Suprapubic skin (tissue), 4 donors: Measurements from ENCODE around the gene HHAT. TPM values are rescaled to one million over a fixed set of nuclear protein-coding genes. Genes with fewer than 3 reads are reported as not detected.

Experiments used
- DNase-seq, 2 donors: peaks; one replicate each; pipeline ENCODE4 v3.0.0-alpha.2; 2019; ENCODE audit warnings: low spot score in 2 of 2
- H3K27ac ChIP-seq: fragments of 200-600 bp; sonication (generic); one replicate; pipeline ENCODE4 v1.5.1; 2019
- H3K27me3 ChIP-seq: fragments of 200-600 bp; sonication (generic); one replicate; pipeline ENCODE4 v1.5.1; 2019
- H3K36me3 ChIP-seq: fragments of 200-600 bp; sonication (generic); one replicate; pipeline ENCODE4 v1.5.1; 2019
- H3K4me1 ChIP-seq: fragments of 200-600 bp; sonication (generic); one replicate; pipeline ENCODE4 v1.5.1; 2019
- H3K4me3 ChIP-seq: fragments of 200-600 bp; sonication (generic); one replicate; pipeline ENCODE4 v1.5.1; 2019; ENCODE audit warnings: mild to moderate bottlenecking
- H3K9me3 ChIP-seq: fragments of 200-600 bp; sonication (generic); one replicate; pipeline ENCODE4 v1.5.1; 2019
- EP300 ChIP-seq: sonication (generic); formaldehyde crosslinking; IDR thresholded peaks from one replicate; pipeline ENCODE4 v1.6.1; 2017; ENCODE audit warnings: antibody characterized with exemption
- POLR2A ChIP-seq, 2 donors: fragments of 450-650 bp; IDR thresholded peaks; one replicate each; pipeline ENCODE4 v1.6.1; 2017; ENCODE audit warnings: antibody characterized with exemption in 2 of 2, mild to moderate bottlenecking in 2 of 2, moderate library complexity in 2 of 2
- POLR2AphosphoS5 ChIP-seq, 3 donors: sonication (generic); formaldehyde crosslinking; IDR thresholded peaks; one replicate each; pipeline ENCODE4 v1.6.1; 2017; ENCODE audit warnings: antibody characterized with exemption in 3 of 3
- WGBS: methylation state at CpG from one replicate; pipeline ENCODE4 v1.1.5; 2018; 5-methylcytosine and 5-hydroxymethylcytosine counted together
- total RNA-seq, 4 donors: library from RNA; depleted of rRNA; stranded (reverse); fragments of >200 nt; gene quantifications; one replicate each; pipeline ENCODE4 v1.1.0, GENCODE V29; 2016
- TF ChIP-seq, protein P1 (sequence below), 2 donors: fragments of 200-600 bp in 1 of 2; fragments of 450-650 bp in 1 of 2; sonication (generic) in 1 of 2; IDR thresholded peaks; one replicate each; pipeline ENCODE4 v1.5.1; 2016 to 2019; ENCODE audit warnings: antibody characterized with exemption in 2 of 2, mild to moderate bottlenecking in 1 of 2, moderate library complexity in 1 of 2

Gene HHAT
- total RNA-seq, 4 donors from 2014 or later, result 4.1 to 20.0 (median 9.3) TPM

GRCh38 chr1:210372931-210373627, 44.4 kb downstream of the HHAT start:
- TF ChIP-seq POLR2A (IDR thresholded peaks at IDR 0.05), result no peak
- H3K4me1 ChIP-seq, result peaks cover 6% of the 10 kb centered on the region
- H3K27me3 ChIP-seq, result no peaks in the 10 kb centered on the region
- H3K27ac ChIP-seq, result no peak overlapping the region
- no peaks in the 10 kb centered on the region for H3K9me3 ChIP-seq
- H3K4me3 ChIP-seq, result no peak overlapping the region
- DNase-seq, result no peak
- no peaks in the 10 kb centered on the region for H3K36me3 ChIP-seq
- WGBS, result 89% methylated on average over 6 of the region's 6 CpGs

GRCh38 chr1:210373628-210373877, 44.9 kb downstream of the HHAT start:
- peaks cover 6% of the 10 kb centered on the region for H3K4me1 ChIP-seq
- H3K4me3 ChIP-seq, result no peak overlapping the region
- no peaks in the 10 kb centered on the region for H3K36me3 ChIP-seq
- H3K27me3 ChIP-seq, result no peaks in the 10 kb centered on the region
- no peak for DNase-seq
- 68% methylated on average over 1 of the region's 1 CpG for WGBS
- no peaks in the 10 kb centered on the region for H3K9me3 ChIP-seq
- TF ChIP-seq POLR2AphosphoS5 (IDR thresholded peaks at IDR 0.05) (no peak), EP300 (no peak), POLR2A (IDR thresholded peaks at IDR 0.05) (no peak)
- TF ChIP-seq, protein P1, sequence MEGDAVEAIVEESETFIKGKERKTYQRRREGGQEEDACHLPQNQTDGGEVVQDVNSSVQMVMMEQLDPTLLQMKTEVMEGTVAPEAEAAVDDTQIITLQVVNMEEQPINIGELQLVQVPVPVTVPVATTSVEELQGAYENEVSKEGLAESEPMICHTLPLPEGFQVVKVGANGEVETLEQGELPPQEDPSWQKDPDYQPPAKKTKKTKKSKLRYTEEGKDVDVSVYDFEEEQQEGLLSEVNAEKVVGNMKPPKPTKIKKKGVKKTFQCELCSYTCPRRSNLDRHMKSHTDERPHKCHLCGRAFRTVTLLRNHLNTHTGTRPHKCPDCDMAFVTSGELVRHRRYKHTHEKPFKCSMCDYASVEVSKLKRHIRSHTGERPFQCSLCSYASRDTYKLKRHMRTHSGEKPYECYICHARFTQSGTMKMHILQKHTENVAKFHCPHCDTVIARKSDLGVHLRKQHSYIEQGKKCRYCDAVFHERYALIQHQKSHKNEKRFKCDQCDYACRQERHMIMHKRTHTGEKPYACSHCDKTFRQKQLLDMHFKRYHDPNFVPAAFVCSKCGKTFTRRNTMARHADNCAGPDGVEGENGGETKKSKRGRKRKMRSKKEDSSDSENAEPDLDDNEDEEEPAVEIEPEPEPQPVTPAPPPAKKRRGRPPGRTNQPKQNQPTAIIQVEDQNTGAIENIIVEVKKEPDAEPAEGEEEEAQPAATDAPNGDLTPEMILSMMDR (IDR thresholded peaks at IDR 0.05), result no peak
- no peak overlapping the region for H3K27ac ChIP-seq

DNA sequence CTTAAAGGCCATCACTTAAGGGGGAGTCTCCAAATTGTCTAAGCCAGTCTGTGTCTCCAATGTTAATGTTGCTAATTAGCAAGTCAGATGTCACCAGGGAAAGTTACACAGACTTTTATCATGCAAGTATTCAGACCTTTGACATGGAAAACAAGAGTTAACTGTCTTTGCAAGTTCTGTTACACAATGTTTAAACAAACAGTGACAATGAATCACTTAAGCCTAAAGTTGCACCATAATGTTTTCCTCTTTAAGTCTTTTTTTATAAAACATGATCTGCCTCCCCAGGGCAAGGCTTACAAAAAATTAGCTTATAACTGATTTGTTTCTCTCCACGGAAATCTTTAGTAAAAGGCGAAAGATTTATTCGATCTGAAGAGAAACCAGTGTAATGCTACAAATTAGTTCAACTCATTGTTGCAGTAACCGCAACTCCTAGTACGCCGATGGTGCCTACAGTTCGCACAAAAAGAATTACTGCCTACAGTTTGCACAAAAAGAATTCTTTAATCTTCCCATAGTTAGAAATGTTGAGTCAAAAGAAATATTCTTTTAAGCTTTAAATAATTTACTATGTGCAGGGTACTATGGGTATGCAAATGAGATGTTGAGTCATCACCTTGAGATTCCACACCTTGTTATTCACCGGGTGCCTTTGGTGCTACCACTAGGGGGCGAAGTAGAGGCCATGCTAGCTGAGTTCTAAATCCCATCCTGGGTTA, 45.3 kb downstream of the HHAT start:
- peaks cover 6% of the 10 kb centered on the region for H3K4me1 ChIP-seq
- no peak for DNase-seq
- peak overlapping the region; percentile 39 for H3K27ac ChIP-seq
- no peaks in the 10 kb centered on the region for H3K36me3 ChIP-seq
- 47% methylated on average over 9 of the region's 9 CpGs for WGBS
- H3K27me3 ChIP-seq, result no peaks in the 10 kb centered on the region
- no peaks in the 10 kb centered on the region for H3K9me3 ChIP-seq
- H3K4me3 ChIP-seq, result no peak overlapping the region
- TF ChIP-seq POLR2A (IDR thresholded peaks at IDR 0.05), result no peak
- TF ChIP-seq, protein P1 (IDR thresholded peaks at IDR 0.05), result peak; percentile 30 to 57

DNA sequence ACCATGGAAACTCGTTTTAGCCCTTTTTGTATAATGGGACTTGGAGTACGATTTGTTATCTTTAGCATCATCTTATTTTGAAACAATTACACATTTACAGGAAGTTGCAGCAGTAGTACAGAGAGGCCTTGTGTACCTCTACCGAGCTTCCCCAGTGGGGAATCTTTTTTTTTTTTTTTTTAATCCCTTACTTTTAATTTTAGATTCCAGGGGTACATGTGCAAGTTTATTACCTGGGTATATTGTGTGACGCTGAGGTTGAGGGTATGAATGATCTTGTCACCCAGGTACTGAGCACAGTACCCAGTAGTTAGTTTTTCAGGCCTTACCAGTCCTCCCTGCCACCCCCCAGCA, 45.9 kb downstream of the HHAT start:
- DNase-seq, result no peak
- no peak for TF ChIP-seq POLR2A (IDR thresholded peaks at IDR 0.05)
- H3K27ac ChIP-seq, result peak overlapping the region; percentile 39

GRCh38 chr1:210376836-210377372, 48.2 kb downstream of the HHAT start:
- no peaks in the 10 kb centered on the region for H3K36me3 ChIP-seq
- H3K4me3 ChIP-seq, result no peak overlapping the region
- TF ChIP-seq POLR2A (IDR thresholded peaks at IDR 0.05), result no peak
- no peak for TF ChIP-seq EP300
- H3K4me1 ChIP-seq, result peaks cover 6% of the 10 kb centered on the region
- no peaks in the 10 kb centered on the region for H3K9me3 ChIP-seq
- no peak for DNase-seq
- H3K27ac ChIP-seq, result no peak overlapping the region
- H3K27me3 ChIP-seq, result no peaks in the 10 kb centered on the region
- 29% methylated on average over 1 of the region's 1 CpG for WGBS

More for the DNA sequence above, 45.9 kb downstream of the HHAT start:
- H3K4me1 ChIP-seq, result peaks cover 6% of the 10 kb centered on the region
- H3K27me3 ChIP-seq, result no peaks in the 10 kb centered on the region
- H3K36me3 ChIP-seq, result no peaks in the 10 kb centered on the region
- whole genome bisulfite sequencing, result 61% methylated on average over 4 of the region's 4 CpGs
- no peaks in the 10 kb centered on the region for H3K9me3 ChIP-seq
- no peak overlapping the region for H3K4me3 ChIP-seq

DNA sequence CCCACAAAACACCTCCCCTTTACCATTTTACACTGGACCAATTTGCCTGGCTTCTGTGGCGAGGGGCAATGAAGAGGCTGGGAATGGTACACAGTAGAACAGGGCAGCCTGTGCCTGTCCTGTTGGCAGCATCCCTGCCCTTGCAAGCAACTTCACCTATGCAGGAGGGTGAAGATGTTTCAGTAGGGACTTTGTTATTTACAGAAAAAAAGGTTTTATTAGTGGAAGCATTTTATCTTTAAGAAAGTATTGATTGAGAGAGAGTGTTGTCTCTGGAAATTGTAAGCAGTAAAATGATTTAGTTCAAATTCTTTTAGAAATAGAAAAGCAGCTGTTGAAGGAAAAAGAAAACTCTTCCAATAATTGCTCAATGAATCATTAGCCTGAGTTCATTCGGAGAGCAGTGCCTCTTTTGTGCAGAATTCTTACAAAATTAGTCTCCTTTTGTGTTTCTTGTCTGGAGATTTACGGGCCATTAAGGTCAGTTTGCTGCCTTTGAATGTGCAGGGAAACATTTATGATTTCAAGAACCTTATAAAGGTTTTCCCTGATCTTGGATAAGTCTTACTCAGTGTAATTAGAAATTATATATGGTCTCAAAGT, 49.1 kb downstream of the HHAT start:
- H3K36me3 ChIP-seq, result no peaks in the 10 kb centered on the region
- WGBS, result 75% methylated on average over 3 of the region's 3 CpGs
- H3K27ac ChIP-seq, result no peak overlapping the region
- H3K27me3 ChIP-seq, result no peaks in the 10 kb centered on the region
- no peaks in the 10 kb centered on the region for H3K9me3 ChIP-seq
- no peak overlapping the region for H3K4me3 ChIP-seq
- DNase-seq, result no peak
- peaks cover 6% of the 10 kb centered on the region for H3K4me1 ChIP-seq
- TF ChIP-seq EP300, result no peak
- no peak for TF ChIP-seq POLR2AphosphoS5 (IDR thresholded peaks at IDR 0.05)
- no peak for TF ChIP-seq POLR2A (IDR thresholded peaks at IDR 0.05)
- TF ChIP-seq, protein P1 (IDR thresholded peaks at IDR 0.05), result no peak
